Activated naive CD4-positive, alpha-beta T cell treated with anti-CD3 and anti-CD28 coated beads for 36 hours (primary cell): ENCODE data around the gene GSTA5. TPM values are rescaled to one million over a fixed set of nuclear protein-coding genes. Genes with fewer than 3 reads are reported as not detected.
A peak's percentile ranks its signal among the peaks of the same experiment; 100 is the strongest.
"Not testable (repeated sequence)": the region's sequence is repeated elsewhere in the genome, so short reads cannot be mapped to it uniquely, and the experiment has no call there.

ENCODE experiments used
- CTCF ChIA-PET: fragments of 350-600 bp; sonication (Branson Sonifier 250); formaldehyde crosslinking; loops from one replicate; lab custom pipeline; 2021; ENCODE audit warnings: antibody characterized with exemption; lab: Charles Lee
- DNase-seq: peaks from one replicate; pipeline ENCODE4 v3.0.0-alpha.2; 2020
- H3K27ac Mint-ChIP-seq: one replicate; pipeline ENCODE4 v1.8.0; 2021; ENCODE audit warnings: mild to moderate bottlenecking, mixed read lengths
- H3K27me3 Mint-ChIP-seq: one replicate; pipeline ENCODE4 v1.8.0; 2021; ENCODE audit warnings: low read depth, mixed read lengths
- H3K36me3 Mint-ChIP-seq: one replicate; pipeline ENCODE4 v1.8.0; 2021; ENCODE audit warnings: low read depth, mixed read lengths
- H3K4me1 Mint-ChIP-seq: one replicate; pipeline ENCODE4 v1.8.0; 2021; ENCODE audit warnings: low read depth, mixed read lengths
- H3K4me3 Mint-ChIP-seq: one replicate; pipeline ENCODE4 v1.8.0; 2021; ENCODE audit warnings: mild to moderate bottlenecking, moderate library complexity, mixed read lengths
- H3K9me3 Mint-ChIP-seq: one replicate; pipeline ENCODE4 v1.8.0; 2021; ENCODE audit warnings: mixed read lengths
- intact Hi-C: fragments of 100-400 bp; cut with micrococcal nuclease; formaldehyde crosslinking; loops from one replicate; pipeline ENCODE4 v1.15.1; 2023
- total RNA-seq, 2 experiments: library from RNA; stranded (reverse); gene quantifications; one replicate each; pipeline ENCODE4 v1.2.3, GENCODE V29; 2021

GSTA5 gene
- not detected for total RNA-seq

- H3K4me3 Mint-ChIP-seq: no peak within 1 kb of the TSS
- H3K36me3 Mint-ChIP-seq: no peaks in the 10 kb centered on the region
- intact Hi-C loops: no loop called here
- no peaks in the 10 kb centered on the region for H3K9me3 Mint-ChIP-seq
- CTCF ChIA-PET: no interaction called here
- H3K27me3 Mint-ChIP-seq: peaks cover 24% of the 10 kb centered on the region
- no peaks in the 10 kb centered on the region for H3K4me1 Mint-ChIP-seq
- DNase-seq: no peak
- no peak within 1 kb of the TSS for H3K27ac Mint-ChIP-seq
Measured at GRCh38 chr6:52840763-52841585, at the start of gene GSTA5. Gene GSTA5, minus strand, starts transcription at chr6:52840813.

GRCh38 chr6:52890018-52890417 is 49.4 kb upstream of the GSTA5 start:
- Mint-ChIP-seq H3K4me1 (peaks cover 15% of the 10 kb centered on the region), H3K4me3 (no peak overlapping the region), H3K27ac (no peak overlapping the region), H3K9me3 (no peaks in the 10 kb centered on the region), H3K27me3 (peaks cover 3% of the 10 kb centered on the region), H3K36me3 (no peaks in the 10 kb centered on the region)
- intact Hi-C loops: no loop called here
- CTCF ChIA-PET: interaction anchor here (0.8 kb wide), 1 partner anchor 173 kb away, joined by 3 read pairs; no protein-coding TSS in a partner anchor
- peak; percentile 18 for DNase-seq

DNA sequence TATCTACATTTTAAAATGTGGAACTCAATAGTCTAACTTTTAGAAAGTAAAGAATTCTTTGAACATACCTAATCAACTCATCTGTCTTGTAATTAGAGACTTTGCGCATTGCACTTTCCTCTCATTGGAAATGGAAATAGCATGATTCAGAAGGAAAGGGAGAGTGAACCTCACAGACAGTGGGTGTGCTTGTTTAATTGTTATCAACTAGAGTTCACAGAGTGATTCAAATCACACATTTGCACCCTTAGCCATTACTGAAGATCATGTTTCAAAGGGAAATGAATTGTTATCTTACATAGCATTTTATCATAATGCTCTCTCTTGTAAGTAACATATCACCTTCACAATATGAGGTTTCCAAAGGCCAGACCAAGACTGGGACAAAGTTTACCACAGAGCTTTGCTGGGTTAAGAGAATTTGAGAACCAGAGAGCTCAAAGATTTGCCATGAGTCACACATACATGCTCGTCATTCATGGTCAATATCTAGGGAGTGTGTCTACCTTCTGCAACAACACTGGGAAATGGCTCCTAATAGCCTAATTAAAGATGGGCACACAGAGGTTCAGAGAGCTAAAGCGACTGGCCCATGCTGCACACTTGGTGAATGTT is 47.4 kb upstream of the GSTA5 start:
- Mint-ChIP-seq H3K4me1 (peaks cover 15% of the 10 kb centered on the region), H3K4me3 (no peak overlapping the region), H3K36me3 (no peaks in the 10 kb centered on the region), H3K9me3 (no peaks in the 10 kb centered on the region), H3K27ac (no peak overlapping the region), H3K27me3 (peaks cover 3% of the 10 kb centered on the region)
- CTCF ChIA-PET: interaction anchor here (0.6 to 1.2 kb wide), 3 partner anchors 136 to 235 kb away, joined by 3 to 4 read pairs (median 3); no protein-coding TSS in a partner anchor
- intact Hi-C loops: no loop called here
- no peak for DNase-seq

DNA sequence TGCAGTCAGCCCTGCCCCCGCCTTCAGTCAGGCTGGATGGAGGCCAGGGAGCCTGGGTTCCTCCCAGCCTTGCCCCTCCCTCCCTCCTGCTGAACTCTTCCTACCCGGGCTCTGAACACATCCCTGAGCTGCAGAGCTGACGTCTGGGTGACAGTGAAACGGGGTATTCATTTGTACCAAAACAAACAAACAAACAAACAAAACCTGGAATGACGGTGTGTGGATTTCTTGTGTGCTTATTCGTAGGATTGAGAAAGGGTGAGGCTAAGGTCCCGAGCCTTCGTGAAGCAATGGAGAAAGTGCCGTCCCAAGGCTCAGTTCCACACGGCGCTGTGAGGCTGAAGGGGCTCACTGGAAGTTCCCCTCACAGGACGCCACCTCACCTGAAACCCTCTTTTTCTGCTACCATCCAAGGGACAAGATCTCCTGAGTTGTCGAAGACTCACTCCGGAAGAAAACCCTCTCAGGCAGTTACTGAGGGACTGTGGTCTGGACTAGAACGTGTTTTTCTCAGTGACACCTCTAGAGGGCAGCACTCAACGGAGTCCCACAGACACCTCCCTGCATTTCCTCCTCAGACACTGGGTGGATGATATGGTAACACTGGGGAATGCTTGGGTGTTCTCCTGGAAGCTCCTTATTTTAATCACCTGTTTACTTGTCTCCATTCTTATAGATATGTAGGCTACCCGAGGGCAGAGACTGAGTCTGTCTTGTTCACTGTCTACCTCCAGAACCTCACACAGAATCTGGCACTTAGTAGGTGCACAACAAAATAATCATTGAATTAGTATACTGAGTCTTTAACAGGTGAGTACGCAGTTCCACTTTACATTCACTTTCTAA is 41.6 kb upstream of the GSTA5 start:
- DNase-seq: peak; percentile 84
- intact Hi-C loops: loop anchor here (1.0 to 5.0 kb wide), 4 partner anchors 43 to 465 kb away; partner anchors contain the start of gene GSTA4
- Mint-ChIP-seq H3K4me1 (peaks cover 5% of the 10 kb centered on the region), H3K27me3 (peaks cover 2% of the 10 kb centered on the region), H3K4me3 (peak overlapping the region; percentile 71), H3K27ac (peak overlapping the region; percentile 27), H3K36me3 (no peaks in the 10 kb centered on the region), H3K9me3 (no peaks in the 10 kb centered on the region)
- CTCF ChIA-PET: interaction anchor here (0.6 to 1.6 kb wide), 5 partner anchors 113 to 200 kb away, joined by 3 to 6 read pairs (median 3); partner anchors contain the start of gene FBXO9

- CTCF ChIA-PET: interaction anchor here (1.5 kb wide), 1 partner anchor 114 kb away, joined by 3 read pairs; no protein-coding TSS in a partner anchor
- H3K36me3 Mint-ChIP-seq: no peaks in the 10 kb centered on the region
Measured at GRCh38 chr6:52881662-52881995, 41.0 kb upstream of the GSTA5 start.

GRCh38 chr6:52877786-52878185 is 37.2 kb upstream of the GSTA5 start:
- CTCF ChIA-PET: no interaction called here
- Mint-ChIP-seq H3K27ac (no peak overlapping the region), H3K27me3 (peaks cover 2% of the 10 kb centered on the region), H3K4me1 (no peaks in the 10 kb centered on the region), H3K36me3 (no peaks in the 10 kb centered on the region), H3K9me3 (no peaks in the 10 kb centered on the region), H3K4me3 (no peak overlapping the region)
- intact Hi-C loops: no loop called here
- no peak for DNase-seq

More at GRCh38 chr6:52881662-52881995, 41.0 kb upstream of the GSTA5 start:
- intact Hi-C loops: loop anchor here (5.0 kb wide), 1 partner anchor 464 kb away; no protein-coding TSS in a partner anchor
- H3K27me3 Mint-ChIP-seq: peaks cover 2% of the 10 kb centered on the region
- H3K9me3 Mint-ChIP-seq: no peaks in the 10 kb centered on the region
- no peak for DNase-seq
- H3K27ac Mint-ChIP-seq: no peak overlapping the region
- peaks cover 5% of the 10 kb centered on the region for H3K4me1 Mint-ChIP-seq
- peak overlapping the region; percentile 71 for H3K4me3 Mint-ChIP-seq

- H3K36me3 Mint-ChIP-seq: no peaks in the 10 kb centered on the region
- intact Hi-C loops: no loop called here
- DNase-seq: no peak
- H3K9me3 Mint-ChIP-seq: no peaks in the 10 kb centered on the region
- H3K4me1 Mint-ChIP-seq: no peaks in the 10 kb centered on the region
- no peak overlapping the region for H3K27ac Mint-ChIP-seq
- CTCF ChIA-PET: no interaction called here
- no peak overlapping the region for H3K4me3 Mint-ChIP-seq
- peaks cover 2% of the 10 kb centered on the region for H3K27me3 Mint-ChIP-seq
Measured at GRCh38 chr6:52877168-52877567, 36.6 kb upstream of the GSTA5 start.

GRCh38 chr6:52876056-52876787 is 35.6 kb upstream of the GSTA5 start:
- no peak for DNase-seq

GRCh38 chr6:52872031-52872430 is 31.4 kb upstream of the GSTA5 start:
- Mint-ChIP-seq H3K9me3 (no peaks in the 10 kb centered on the region), H3K4me3 (no peak overlapping the region), H3K27me3 (no peaks in the 10 kb centered on the region), H3K36me3 (no peaks in the 10 kb centered on the region), H3K27ac (no peak overlapping the region), H3K4me1 (no peaks in the 10 kb centered on the region)
- DNase-seq: no peak
- intact Hi-C loops: no loop called here
- CTCF ChIA-PET: interaction anchor here (0.6 kb wide), 1 partner anchor 287 kb away, joined by 3 read pairs; no protein-coding TSS in a partner anchor

More at GRCh38 chr6:52876056-52876787, 35.6 kb upstream of the GSTA5 start:
- H3K27me3 Mint-ChIP-seq: no peaks in the 10 kb centered on the region
- H3K4me1 Mint-ChIP-seq: no peaks in the 10 kb centered on the region
- H3K4me3 Mint-ChIP-seq: no peak overlapping the region
- CTCF ChIA-PET: interaction anchor here (0.7 kb wide), 2 partner anchors 37 to 119 kb away, joined by 3 read pairs; partner anchors contain the start of gene GSTA4
- H3K27ac Mint-ChIP-seq: no peak overlapping the region
- H3K36me3 Mint-ChIP-seq: no peaks in the 10 kb centered on the region
- intact Hi-C loops: no loop called here
- H3K9me3 Mint-ChIP-seq: no peaks in the 10 kb centered on the region

GRCh38 chr6:52871621-52872020 is 31.0 kb upstream of the GSTA5 start:
- no peak overlapping the region for H3K4me3 Mint-ChIP-seq
- H3K27ac Mint-ChIP-seq: no peak overlapping the region
- H3K9me3 Mint-ChIP-seq: no peaks in the 10 kb centered on the region
- intact Hi-C loops: no loop called here
- CTCF ChIA-PET: interaction anchor here (0.6 kb wide), 1 partner anchor 287 kb away, joined by 3 read pairs; no protein-coding TSS in a partner anchor
- no peaks in the 10 kb centered on the region for H3K27me3 Mint-ChIP-seq
- no peaks in the 10 kb centered on the region for H3K4me1 Mint-ChIP-seq
- no peaks in the 10 kb centered on the region for H3K36me3 Mint-ChIP-seq
- no peak for DNase-seq

DNA sequence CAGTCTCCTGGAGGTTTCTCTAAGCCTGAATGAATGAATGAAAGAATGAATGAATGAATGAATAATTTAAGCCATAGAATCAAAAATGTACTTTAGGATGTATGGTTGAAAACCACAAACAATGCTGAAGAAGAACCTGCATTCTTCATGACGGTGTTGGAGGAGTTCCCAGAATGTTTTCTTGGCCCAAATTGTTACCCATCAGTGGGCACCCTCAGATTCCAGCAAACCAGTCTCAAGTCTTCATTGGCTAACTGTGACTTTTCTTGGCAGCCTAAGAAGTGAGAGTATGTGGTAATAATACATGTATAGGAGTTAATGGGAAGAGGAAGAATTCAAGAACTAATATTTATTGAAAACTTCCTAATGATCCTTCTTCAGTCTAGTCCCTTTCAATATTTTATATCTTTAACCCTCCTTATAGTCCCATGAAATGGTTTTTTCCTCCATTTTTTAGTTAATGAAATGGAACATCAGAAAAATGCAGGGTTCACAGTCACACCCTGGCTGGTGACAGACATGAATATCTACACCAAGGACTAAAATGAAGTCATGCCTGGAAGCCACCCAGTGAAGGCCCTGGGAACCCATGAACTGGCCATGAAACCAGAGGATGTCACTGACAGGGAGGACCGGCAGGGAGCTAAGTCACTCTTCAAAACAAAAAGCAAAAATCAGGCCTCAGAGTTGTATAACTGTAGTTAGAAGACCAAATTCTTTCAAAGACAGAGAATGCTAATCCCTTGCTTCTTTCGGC is 29.9 kb upstream of the GSTA5 start:
- DNase-seq, H3K4me1 Mint-ChIP-seq, H3K9me3 Mint-ChIP-seq, intact Hi-C loops, H3K27me3 Mint-ChIP-seq, H3K4me3 Mint-ChIP-seq, H3K36me3 Mint-ChIP-seq, H3K27ac Mint-ChIP-seq, CTCF ChIA-PET: not testable (repeated sequence)
